ENCODE results near the gene C7orf25.
A peak's percentile ranks its signal among the peaks of the same experiment; 100 is the strongest.

Gene C7orf25

DNA sequence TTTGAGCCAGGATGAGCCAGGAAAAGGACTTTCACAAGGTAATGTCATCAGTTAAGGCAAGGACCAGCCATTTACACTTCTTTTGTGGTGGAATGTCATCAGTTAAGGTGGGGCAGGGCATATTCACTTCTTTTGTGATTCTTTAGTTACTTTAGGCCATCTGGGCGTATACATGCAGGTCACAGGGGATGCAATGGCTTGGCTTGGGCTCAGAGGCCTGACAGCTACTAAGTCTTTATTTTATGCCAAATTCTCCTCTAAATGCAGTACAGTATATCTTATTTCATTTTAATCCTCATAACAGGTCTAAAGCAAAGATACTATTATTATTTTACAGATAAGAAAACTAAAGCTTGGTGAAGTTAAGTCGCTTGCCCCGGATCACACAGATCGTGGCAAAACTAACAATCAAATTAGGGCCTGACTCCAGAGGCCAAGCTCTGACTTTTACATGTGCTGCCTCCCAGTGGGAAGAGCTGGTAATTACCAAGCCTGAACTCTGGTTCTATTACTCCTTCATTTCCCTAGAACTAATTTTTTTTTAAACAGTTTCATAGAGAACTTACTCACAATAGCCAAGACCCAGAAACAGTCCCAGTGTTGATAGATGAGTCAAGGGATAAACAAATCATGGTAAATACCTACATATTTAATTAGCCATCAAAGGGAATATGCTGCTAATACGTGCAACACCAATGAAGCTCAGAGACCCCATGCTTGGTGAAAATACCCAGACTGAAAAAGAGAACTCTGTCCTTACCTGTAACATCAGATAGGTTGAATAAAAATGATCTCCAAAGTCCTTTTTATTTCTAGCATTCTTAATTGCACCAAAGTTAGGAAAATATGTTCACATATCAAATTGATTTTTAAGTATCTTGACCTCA is 35.4 kb downstream of the C7orf25 start:
- peak; percentile 69 for DNase-seq

DNA sequence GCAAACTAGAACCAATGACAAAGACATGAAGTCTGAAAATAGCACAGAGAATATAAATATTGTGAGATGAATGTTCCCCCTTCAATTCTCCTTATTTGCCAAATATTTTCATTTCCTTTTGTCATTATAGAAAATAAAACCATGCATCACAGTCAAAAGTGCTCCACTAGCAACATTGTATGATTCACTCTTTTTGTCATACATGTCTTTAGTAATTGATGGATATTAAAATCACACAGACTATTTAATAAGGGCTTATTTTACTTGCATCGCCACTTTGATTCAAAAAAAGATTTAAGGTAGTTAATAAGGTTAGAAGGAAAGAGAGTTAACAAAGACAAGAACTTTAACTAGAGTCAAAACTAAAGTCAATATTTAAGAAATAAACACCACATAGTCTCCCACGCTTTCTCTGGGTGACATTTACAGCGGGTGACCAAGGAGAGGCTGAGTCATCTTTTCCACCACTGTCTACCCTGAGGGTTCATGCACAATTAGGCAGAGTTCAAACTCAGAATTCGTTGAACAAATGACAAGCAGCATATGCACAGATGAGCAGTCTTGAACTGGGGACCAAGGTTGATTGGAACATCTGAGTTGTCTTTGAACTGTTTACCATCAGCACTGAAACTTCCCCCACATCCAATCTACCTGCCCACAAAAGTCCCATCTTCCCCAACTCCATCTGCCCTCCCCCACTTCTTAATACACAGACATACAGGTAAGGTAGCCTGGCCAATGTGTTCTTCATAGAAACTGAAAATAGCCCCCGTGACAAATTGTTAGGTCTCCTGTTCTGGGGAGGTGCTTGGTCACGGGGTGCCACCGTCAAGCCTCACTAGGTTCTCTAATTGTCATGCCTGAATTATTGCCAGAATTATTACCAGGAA is 42.5 kb downstream of the C7orf25 start:
- DNase-seq, result no peak

- DNase-seq, result no peak
Observed at GRCh38 chr7:42868480-42868879, 43.4 kb downstream of the C7orf25 start.

Data from hematopoietic multipotent progenitor cell treated with erythropoietin and hydrocortisone succinate and interleukin-3 and kit ligand, for 8 days (in vitro differentiated cells).